Psoas muscle (tissue), 8 donors: ENCODE measurements around the gene CPD. TPM values are rescaled to one million over a fixed set of nuclear protein-coding genes. Genes with fewer than 3 reads are reported as not detected.

Experiments
- ATAC-seq, 4 donors: fragments of 200-7000 bp; cut with Tn5 transposase; one replicate each; pipeline ENCODE4 v1.9.1; 2020; ENCODE audit warnings: moderate library complexity in 3 of 4, mild to moderate bottlenecking in 2 of 4
- DNase-seq, 2 donors: peaks; one replicate each; pipeline ENCODE4 v3.0.0-alpha.2; 2020
- H3K27ac ChIP-seq: fragments of 200-600 bp; one replicate; pipeline ENCODE4 v1.8.0; 2022
- H3K27me3 ChIP-seq, 3 donors: fragments of 200-600 bp in 1 of 3; one replicate each; pipeline versions ENCODE4 v1.6.1 to v1.8.0; 2013 to 2022; ENCODE audit warnings: low read length in 2 of 3, mild to moderate bottlenecking in 2 of 3, moderate library complexity in 1 of 3; ENCODE audit not compliant: insufficient read depth in 3 of 3
- H3K36me3 ChIP-seq, 2 donors: fragments of 200-600 bp in 1 of 2; one replicate each; pipeline versions ENCODE4 v1.6.1 to v1.8.0; 2013 to 2022; ENCODE audit warnings: low read depth in 1 of 2, mild to moderate bottlenecking in 1 of 2, moderate library complexity in 1 of 2; ENCODE audit not compliant: insufficient read depth in 1 of 2
- H3K4me1 ChIP-seq: fragments of 200-600 bp; one replicate; pipeline ENCODE4 v1.8.0; 2022
- H3K4me3 ChIP-seq: fragments of 200-600 bp; one replicate; pipeline ENCODE4 v1.8.0; 2022; ENCODE audit warnings: mild to moderate bottlenecking
- H3K9me3 ChIP-seq: fragments of 200-600 bp; one replicate; pipeline ENCODE4 v1.8.0; 2022
- CTCF ChIP-seq: fragments of 200-600 bp; IDR thresholded peaks from one replicate; pipeline ENCODE4 v1.8.0; 2022; ENCODE audit warnings: antibody characterized with exemption
- WGBS, 3 donors: extraction: QIAGEN DNeasy Blood & Tissue Kit; methylation state at CpG; one replicate each; pipeline versions ENCODE4 v1.1.6 to v1.1.7; 2013; 5-methylcytosine and 5-hydroxymethylcytosine counted together
- intact Hi-C, 2 donors: fragments of 100-400 bp; cut with DNase I; formaldehyde crosslinking; loops; one replicate each; pipeline versions ENCODE4 v1.11.0 to v1.14.2; 2022
- long read RNA-seq, 2 donors: library from polyadenylated mRNA; unstranded; transcript quantifications; one replicate each; pipeline ENCODE4 v2.0.0, GENCODE V29; 2021
- polyA plus RNA-seq, 3 donors: library from polyadenylated mRNA; stranded (reverse); fragments of 200-250 nt; gene quantifications; one replicate each; pipeline ENCODE4 v1.2.3, GENCODE V29; 2013
- total RNA-seq, 4 donors: library from RNA; stranded (reverse); fragmentation: NEBNext Ultra II Directional in 2 of 4; extraction: Animal tissue kit (Norgen Biotek cat#: 25700) in 2 of 4; gene quantifications; one replicate each; pipeline versions ENCODE4 v1.2.1 to v1.2.4, GENCODE V29; 2021 to 2023
- donor health status: healthy with polysubstance abuse.
- donor health status: DM: no; HTN: no; CAD: no; lungs with moderate emphysema.
- donor health status: Bipolar disorder and iron deficiency.
- donor health status: healthy.
- donor health status: DM: yes; HTN: yes; CAD: no.
- donor health status: DM: no; HTN: no; CAD: no.
- donor health status: DM: no; HTN: no; CAD: no.
- donor health status: DM: yes; HTN: yes; CAD: no.

CPD gene
- total RNA-seq (10 to 100 TPM; 18.6 to 29.3 (median 23.1) TPM), polyA plus RNA-seq (10 to 100 TPM in 1 of 3 donors, 1 to 10 TPM in 2; 5.6 to 12.5 (median 7.7) TPM)
- long read RNA-seq, donor 1, full-length matches to known transcripts = 6 of 8 reads
- long read RNA-seq, donor 1, partial matches to known transcripts = 1 of 8 reads
- long read RNA-seq, donor 1, other reads (novel, unspliced or antisense) = 1 of 8 reads
- long read RNA-seq, donor 2, full-length matches to known transcripts = 12 of 22 reads
- long read RNA-seq, donor 2, partial matches to known transcripts = 5 of 22 reads
- long read RNA-seq, donor 2, other reads (novel, unspliced or antisense) = 5 of 22 reads

GRCh38 chr17:30378825-30379302, at the start of gene CPD:
Gene CPD, plus strand, starts transcription at chr17:30378927. Its CDS starts 54 bp downstream, at chr17:30378981.
- TF ChIP-seq CTCF = no peak
- H3K36me3 ChIP-seq = no peaks in the 10 kb centered on the region
- ATAC-seq (peak; percentile 99 to 100 (median 99)), DNase-seq (peak; percentile 98)
- WGBS, 3 donors = 0% methylated on average over 26 to 59 of the region's 59 CpGs
- no peaks in the 10 kb centered on the region for H3K9me3 ChIP-seq
- intact Hi-C loops = no loop called here
- H3K4me1 ChIP-seq = peaks cover 40% of the 10 kb centered on the region
- peak within 1 kb of the TSS; percentile 95 for H3K4me3 ChIP-seq
- no peaks in the 10 kb centered on the region for H3K27me3 ChIP-seq
- H3K27ac ChIP-seq = peak within 1 kb of the TSS; percentile 86

GRCh38 chr17:30332057-30332542, 46.6 kb upstream of the CPD start:
- no peaks in the 10 kb centered on the region for H3K9me3 ChIP-seq

GRCh38 chr17:30333503-30334360, 45.0 kb upstream of the CPD start, which contains the start of gene TMIGD1:
Gene TMIGD1, minus strand, starts transcription at chr17:30334057. Its CDS starts 1,924 bp downstream, at chr17:30332133.
- TF ChIP-seq CTCF = no peak
- intact Hi-C loops = no loop called here
- 89 to 91% (median 91%) methylated on average over 9 of the region's 9 CpGs for WGBS, 3 donors
- Histone ChIP-seq H3K27me3 (peaks cover 0 to 4% (median 0%) of the 10 kb centered on the region in 3 donors), H3K36me3 (no peaks in the 10 kb centered on the region), H3K9me3 (no peaks in the 10 kb centered on the region), H3K4me3 (no peak within 1 kb of the TSS), H3K4me1 (no peaks in the 10 kb centered on the region), H3K27ac (no peak within 1 kb of the TSS)
- ATAC-seq = no peak
- DNase-seq = no peak

More at GRCh38 chr17:30332057-30332542, 46.6 kb upstream of the CPD start:
- DNase-seq (no peak), ATAC-seq (no peak)
- intact Hi-C loops = no loop called here
- Histone ChIP-seq H3K27me3 (peaks cover 0 to 4% (median 0%) of the 10 kb centered on the region in 3 donors), H3K4me1 (no peaks in the 10 kb centered on the region), H3K27ac (no peak overlapping the region), H3K4me3 (no peak overlapping the region), H3K36me3 (no peaks in the 10 kb centered on the region)
- WGBS, 3 donors = 53 to 60% (median 57%) methylated on average over 4 of the region's 4 CpGs
- TF ChIP-seq CTCF = no peak

- Histone ChIP-seq H3K36me3 (no peaks in the 10 kb centered on the region), H3K4me3 (no peak overlapping the region), H3K9me3 (no peaks in the 10 kb centered on the region), H3K27ac (no peak overlapping the region), H3K4me1 (no peaks in the 10 kb centered on the region), H3K27me3 (peaks cover 0 to 4% (median 0%) of the 10 kb centered on the region in 3 donors)
- no peak for TF ChIP-seq CTCF
- intact Hi-C loops = no loop called here
- DNase-seq (no peak), ATAC-seq (no peak)
- 83 to 91% (median 85%) methylated on average over 4 of the region's 4 CpGs for WGBS, 3 donors
Measured at GRCh38 chr17:30334421-30334820, 44.3 kb upstream of the CPD start.
